ENCODE data around the gene SLAMF7. TPM values are rescaled to one million over a fixed set of nuclear protein-coding genes. Genes with fewer than 3 reads are reported as not detected.
A peak's percentile ranks its signal among the peaks of the same experiment; 100 is the strongest.
"Not testable (repeated sequence)": the region's sequence is repeated elsewhere in the genome, so short reads cannot be mapped to it uniquely, and the experiment has no call there.

Gene SLAMF7
- total and polyA plus RNA-seq, 5 experiments from 2014 or later: 3.8 to 102 (median 4.5) TPM

DNA sequence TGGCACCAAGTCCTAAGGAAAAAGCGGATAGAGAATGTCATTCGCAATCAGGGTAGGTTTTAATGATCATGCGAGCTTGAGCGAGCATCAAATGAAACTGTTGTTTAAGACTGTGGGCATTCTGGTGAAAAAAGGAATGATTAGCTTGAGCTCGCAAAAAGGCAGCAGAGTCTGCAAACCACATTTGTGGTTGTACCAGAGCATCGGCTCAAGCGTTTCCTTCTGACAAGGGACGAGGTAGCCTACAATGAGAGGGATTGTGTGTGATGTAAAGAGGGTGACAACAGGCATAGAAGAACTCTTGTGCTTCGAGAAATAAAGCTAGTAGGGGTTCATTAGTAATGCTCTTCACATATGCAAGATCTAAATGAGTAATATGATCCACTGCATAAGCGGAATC, 16.3 kb upstream of the SLAMF7 start:
- DNase-seq (no peak), ATAC-seq (peak; percentile 55 to 57)
- H3K4me1 Mint-ChIP-seq: peaks cover 21 to 41% (median 38%) of the 10 kb centered on the region in 4 donors
- no peaks in the 10 kb centered on the region for H3K9me3 Mint-ChIP-seq
- H3K27ac Mint-ChIP-seq: peak overlapping the region in 8 of 10 donors; percentile 33 to 89 (median 72)
- no peaks in the 10 kb centered on the region for H3K27me3 Mint-ChIP-seq
- H3K36me3 Mint-ChIP-seq: no peaks in the 10 kb centered on the region
- POLR2A ChIA-PET: interaction anchor here (0.8 to 1.7 kb wide), 5 partner anchors 10 to 115 kb away, joined by 3 to 9 read pairs (median 4); partner anchors contain the start of gene LY9
- peak overlapping the region in 7 of 10 donors; percentile 30 to 67 (median 52) for H3K4me3 Mint-ChIP-seq

DNA sequence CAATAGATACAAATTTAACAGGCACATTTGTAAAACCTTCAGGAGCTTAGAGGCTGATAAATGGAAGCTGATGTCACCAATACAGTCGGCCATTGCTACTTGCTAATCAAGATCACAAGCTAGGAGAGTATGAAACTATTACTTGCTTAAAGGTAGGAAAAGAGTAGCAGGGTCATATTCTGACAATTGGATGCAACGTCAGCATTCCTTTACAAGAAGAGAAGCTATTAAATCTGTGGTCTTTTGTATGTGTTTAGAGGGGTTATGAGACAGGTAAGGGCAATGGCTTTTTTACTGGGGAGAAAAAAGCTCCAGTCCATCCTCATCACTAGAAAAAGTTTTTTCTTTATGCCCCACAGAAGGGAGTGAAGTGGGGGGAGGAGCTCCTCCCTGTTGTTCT, 15.7 kb upstream of the SLAMF7 start:
- no peaks in the 10 kb centered on the region for H3K9me3 Mint-ChIP-seq
- ATAC-seq (no peak), DNase-seq (no peak)
- H3K4me1 Mint-ChIP-seq: peaks cover 20 to 39% (median 36%) of the 10 kb centered on the region in 4 donors
- H3K36me3 Mint-ChIP-seq: no peaks in the 10 kb centered on the region
- H3K27ac Mint-ChIP-seq: peak overlapping the region in 2 of 10 donors; percentile 52 to 74
- H3K27me3 Mint-ChIP-seq: no peaks in the 10 kb centered on the region
- POLR2A ChIA-PET: interaction anchor here (0.8 to 1.7 kb wide), 5 partner anchors 11 to 114 kb away, joined by 3 to 9 read pairs (median 4); partner anchors contain the start of gene LY9
- H3K4me3 Mint-ChIP-seq: no peak overlapping the region

DNA sequence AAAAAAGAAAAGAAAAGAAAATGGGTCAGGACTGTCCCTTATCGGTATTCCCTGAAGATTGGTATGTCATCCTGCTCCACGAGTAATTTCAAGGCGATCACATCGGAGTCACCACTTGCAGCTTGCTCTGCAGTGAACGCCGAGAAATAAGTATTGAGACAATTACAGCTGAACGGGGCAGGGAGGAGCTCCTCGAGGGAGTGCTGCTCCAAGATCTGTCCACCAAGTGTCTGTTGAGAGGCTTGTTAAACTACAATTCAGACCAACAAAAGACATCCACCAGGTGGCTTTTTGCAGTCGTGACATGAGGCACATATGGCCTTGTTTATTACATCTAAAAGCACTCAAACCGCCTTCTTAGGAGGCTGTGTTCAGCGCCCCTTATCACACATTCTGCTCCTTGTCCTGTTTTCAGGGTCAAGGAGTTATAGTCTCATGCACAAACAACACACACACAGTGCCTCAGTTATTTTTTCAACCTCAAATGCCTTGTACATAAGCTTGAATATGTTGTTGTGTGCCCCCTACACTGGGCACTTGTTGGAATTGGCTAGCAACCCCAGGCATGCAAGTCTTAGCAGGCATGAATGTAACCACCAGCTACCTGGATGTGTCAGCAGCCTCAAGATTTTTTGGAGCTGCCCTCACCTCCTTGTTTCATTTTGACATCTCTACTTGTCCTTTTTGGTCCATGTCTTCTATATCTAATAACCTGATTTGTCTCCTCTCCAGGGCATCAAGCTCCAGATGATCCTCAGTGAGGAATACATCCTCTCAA, 14.4 kb upstream of the SLAMF7 start:
- Mint-ChIP-seq H3K27me3 (no peaks in the 10 kb centered on the region), H3K4me3 (no peak overlapping the region), H3K36me3 (no peaks in the 10 kb centered on the region), H3K4me1 (peaks cover 17 to 35% (median 32%) of the 10 kb centered on the region in 4 donors), H3K27ac (peak overlapping the region in 4 of 10 donors; percentile 40 to 53 (median 48)), H3K9me3 (no peaks in the 10 kb centered on the region)
- ATAC-seq (peak in 1 of 2 donors; percentile 41), DNase-seq (no peak)
- POLR2A ChIA-PET: interaction anchor here (0.5 to 3.2 kb wide), 6 partner anchors 10 to 139 kb away, joined by 3 to 11 read pairs (median 3); partner anchors contain the start of gene CD48

DNA sequence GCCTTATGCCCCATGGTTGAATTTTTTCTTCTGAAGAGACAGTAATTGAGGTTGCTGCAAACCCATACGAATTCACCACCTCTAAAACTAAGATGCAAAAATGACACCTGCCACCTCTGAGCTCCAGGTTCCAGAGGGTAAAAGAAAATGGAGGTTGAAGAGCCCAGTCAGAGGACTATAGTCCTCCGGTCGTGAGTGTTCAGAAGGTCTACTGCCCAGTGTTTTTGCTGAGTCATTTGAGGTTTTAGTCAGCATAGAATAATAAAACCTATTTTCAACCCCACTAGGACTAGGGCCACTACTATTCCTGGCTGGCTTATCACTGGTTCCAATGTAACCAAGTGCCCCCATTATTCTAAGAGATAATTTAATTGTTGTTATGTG, 12.9 kb upstream of the SLAMF7 start:
- Mint-ChIP-seq H3K27me3 (no peaks in the 10 kb centered on the region), H3K4me1 (peaks cover 10 to 23% (median 20%) of the 10 kb centered on the region in 4 donors), H3K36me3 (no peaks in the 10 kb centered on the region), H3K4me3 (no peak overlapping the region), H3K27ac (peak overlapping the region in 2 of 10 donors; percentile 45 to 49), H3K9me3 (no peaks in the 10 kb centered on the region)
- ATAC-seq: no peak
- POLR2A ChIA-PET: interaction anchor here (0.6 to 3.2 kb wide), 4 partner anchors 13 to 45 kb away, joined by 3 to 11 read pairs (median 4); no protein-coding TSS in a partner anchor
- no peak for DNase-seq

DNA sequence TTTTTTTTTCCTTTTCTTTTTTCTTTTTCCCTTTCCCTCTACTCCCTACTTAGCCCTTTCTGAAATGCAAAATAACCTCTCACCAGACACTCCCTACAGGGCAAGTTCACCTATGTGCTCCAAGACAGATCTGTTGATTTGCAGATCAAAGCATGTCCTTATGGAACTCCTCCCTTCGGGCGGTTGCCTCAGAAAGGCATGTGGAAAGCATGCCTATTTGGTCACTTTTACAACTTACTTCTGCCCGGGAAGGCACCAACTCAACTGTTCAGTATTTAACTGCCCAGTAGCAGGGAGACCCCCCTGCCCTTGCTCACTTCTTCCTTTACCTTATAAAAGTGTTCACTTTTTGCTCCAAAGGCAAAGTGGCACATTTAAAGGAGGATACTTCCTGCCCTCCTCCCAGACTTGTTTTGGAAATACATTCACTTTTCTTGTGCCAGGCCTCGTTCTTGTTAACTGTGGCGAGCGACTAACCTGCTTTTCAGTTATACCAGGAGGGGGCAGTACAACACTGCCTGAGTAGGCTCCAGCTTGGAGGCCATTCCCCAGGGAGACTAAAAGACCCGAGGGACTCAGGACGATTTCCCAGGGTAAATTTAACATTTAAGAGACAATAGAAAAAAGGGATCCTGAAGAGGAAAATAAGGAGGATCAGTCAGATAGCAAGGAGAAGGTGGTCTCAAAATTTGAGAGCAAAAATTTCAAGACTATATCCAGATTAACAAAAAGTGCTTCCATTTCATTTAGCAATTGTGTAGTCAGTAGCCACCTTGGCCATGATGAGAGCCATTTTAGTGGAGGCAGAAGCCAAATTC, 12.3 kb upstream of the SLAMF7 start:
- no peak overlapping the region for H3K4me3 Mint-ChIP-seq
- H3K9me3 Mint-ChIP-seq: no peaks in the 10 kb centered on the region
- no peak overlapping the region for H3K27ac Mint-ChIP-seq
- DNase-seq (peak; percentile 21 to 82 (median 66)), ATAC-seq (peak; percentile 82 to 94)
- peaks cover 10 to 25% (median 20%) of the 10 kb centered on the region in 4 donors for H3K4me1 Mint-ChIP-seq
- no peaks in the 10 kb centered on the region for H3K27me3 Mint-ChIP-seq
- POLR2A ChIA-PET: interaction anchor here (1.1 to 3.2 kb wide), 3 partner anchors 13 to 42 kb away, joined by 5 to 11 read pairs (median 5); no protein-coding TSS in a partner anchor
- H3K36me3 Mint-ChIP-seq: no peaks in the 10 kb centered on the region

DNA sequence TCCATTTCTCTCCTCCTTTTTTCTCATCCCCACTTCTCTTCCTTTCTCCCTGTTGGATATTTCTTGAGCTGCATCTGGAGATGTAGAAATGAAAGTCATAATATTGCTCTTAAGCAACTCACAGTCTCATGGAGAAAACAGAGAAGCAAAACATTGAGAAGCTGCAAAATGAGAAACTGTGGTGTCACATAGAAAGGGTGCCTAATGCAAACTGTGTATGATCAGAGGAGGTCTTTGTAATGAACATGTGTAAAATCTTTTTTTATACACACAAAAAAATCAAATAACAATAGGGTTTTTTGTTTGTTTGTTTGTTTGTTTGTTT, 11.8 kb upstream of the SLAMF7 start:
- POLR2A ChIA-PET: interaction anchor here (1.2 to 3.2 kb wide), 2 partner anchors 17 to 41 kb away, joined by 5 to 11 read pairs; no protein-coding TSS in a partner anchor

DNA sequence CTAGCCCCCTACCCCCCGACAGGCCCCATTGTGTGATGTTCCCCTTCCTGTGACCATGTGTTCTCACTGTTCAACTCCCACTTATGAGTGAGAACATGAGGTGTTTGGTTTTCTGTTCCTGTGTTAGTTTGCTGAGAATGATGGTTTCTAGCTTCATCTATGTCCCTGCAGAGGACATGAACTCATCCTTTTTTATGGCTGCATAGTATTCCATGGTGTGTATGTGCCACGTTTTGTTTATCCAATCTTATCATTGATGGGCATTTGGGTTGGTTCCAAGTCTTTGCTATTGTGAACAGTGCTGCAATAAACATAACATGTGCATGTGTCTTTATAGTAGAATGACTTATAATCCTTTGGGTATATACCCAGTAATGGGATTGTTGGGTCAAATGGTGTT, 7.5 kb upstream of the SLAMF7 start:
- H3K4me3 Mint-ChIP-seq, POLR2A ChIA-PET, H3K36me3 Mint-ChIP-seq, ATAC-seq, DNase-seq, H3K27me3 Mint-ChIP-seq: not testable (repeated sequence)
- Mint-ChIP-seq H3K9me3 (peaks cover 0 to 14% (median 7%) of the 10 kb centered on the region in 9 donors), H3K27ac (peak overlapping the region in 2 of 10 donors; percentile 22 to 58), H3K4me1 (peaks cover 15 to 33% (median 27%) of the 10 kb centered on the region in 4 donors)

More for the DNA sequence above, 11.8 kb upstream of the SLAMF7 start:
- H3K27ac Mint-ChIP-seq: no peak overlapping the region
- no peak for ATAC-seq
- DNase-seq: no peak
- no peak overlapping the region for H3K4me3 Mint-ChIP-seq
- H3K36me3 Mint-ChIP-seq: no peaks in the 10 kb centered on the region
- H3K9me3 Mint-ChIP-seq: no peaks in the 10 kb centered on the region
- no peaks in the 10 kb centered on the region for H3K27me3 Mint-ChIP-seq
- peaks cover 10 to 28% (median 20%) of the 10 kb centered on the region in 4 donors for H3K4me1 Mint-ChIP-seq

DNA sequence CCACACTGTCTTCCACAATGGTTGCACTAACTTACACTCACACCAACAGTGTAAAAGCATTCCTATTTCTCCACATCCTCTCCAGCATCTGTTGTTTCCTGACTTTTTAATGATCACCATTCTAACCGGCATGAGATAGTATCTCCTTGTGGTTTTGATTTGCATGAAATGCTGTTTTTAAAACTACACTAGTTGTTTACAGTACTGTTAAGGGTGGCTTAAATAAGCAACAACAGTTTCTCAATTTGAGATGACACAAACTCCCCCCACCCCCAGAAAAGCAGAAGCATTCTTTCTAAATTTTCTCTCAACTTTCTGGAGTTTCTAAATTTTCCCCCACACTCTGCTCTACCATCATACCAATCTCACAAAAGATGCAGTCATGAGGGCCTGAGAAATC, 7.1 kb upstream of the SLAMF7 start:
- Mint-ChIP-seq H3K36me3 (peaks cover 0 to 11% (median 9%) of the 10 kb centered on the region in 3 donors), H3K27me3 (no peaks in the 10 kb centered on the region), H3K4me3 (no peak overlapping the region), H3K9me3 (peaks cover 0 to 18% (median 12%) of the 10 kb centered on the region in 9 donors), H3K4me1 (peaks cover 15 to 33% (median 27%) of the 10 kb centered on the region in 4 donors), H3K27ac (peak overlapping the region in 2 of 10 donors; percentile 58 to 80)
- ATAC-seq (no peak), DNase-seq (no peak)
- POLR2A ChIA-PET: interaction anchor here (0.6 kb wide), 1 partner anchor 498 kb away, joined by 5 read pairs; no protein-coding TSS in a partner anchor

DNA sequence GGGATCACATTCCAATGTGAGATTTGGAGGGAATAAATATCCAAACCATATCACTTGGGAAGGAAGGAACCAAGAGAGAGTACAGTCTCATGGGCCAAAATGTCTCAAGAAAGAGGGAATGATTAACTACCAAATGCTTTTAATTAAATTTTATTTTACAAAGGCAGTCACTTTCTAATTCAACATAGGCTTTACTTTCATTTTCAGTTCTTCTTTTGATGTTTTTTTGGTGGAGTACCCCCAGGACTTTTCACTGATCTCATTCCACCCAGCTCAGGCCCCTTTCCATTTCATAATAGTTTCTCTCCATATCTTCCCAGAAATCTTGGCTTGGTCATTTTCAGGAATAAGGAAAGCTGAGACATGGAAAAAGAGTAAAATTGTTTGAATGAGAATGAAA, 5.1 kb upstream of the SLAMF7 start:
- peak in 1 of 2 donors; percentile 69 for ATAC-seq
- peak overlapping the region; percentile 28 to 81 (median 62) for H3K27ac Mint-ChIP-seq
- H3K4me3 Mint-ChIP-seq: peak overlapping the region; percentile 12 to 80 (median 64)
- peaks cover 0 to 17% (median 11%) of the 10 kb centered on the region in 3 donors for H3K36me3 Mint-ChIP-seq
- no peaks in the 10 kb centered on the region for H3K27me3 Mint-ChIP-seq
- peaks cover 16 to 43% (median 35%) of the 10 kb centered on the region in 4 donors for H3K4me1 Mint-ChIP-seq
- H3K9me3 Mint-ChIP-seq: peaks cover 0 to 25% (median 19%) of the 10 kb centered on the region in 9 donors
- POLR2A ChIA-PET: interaction anchor here (1.3 to 1.5 kb wide), 2 partner anchors 22 to 53 kb away, joined by 3 to 4 read pairs; partner anchors contain the start of gene CD48
- peak in 2 of 10 donors; percentile 18 for DNase-seq

DNA sequence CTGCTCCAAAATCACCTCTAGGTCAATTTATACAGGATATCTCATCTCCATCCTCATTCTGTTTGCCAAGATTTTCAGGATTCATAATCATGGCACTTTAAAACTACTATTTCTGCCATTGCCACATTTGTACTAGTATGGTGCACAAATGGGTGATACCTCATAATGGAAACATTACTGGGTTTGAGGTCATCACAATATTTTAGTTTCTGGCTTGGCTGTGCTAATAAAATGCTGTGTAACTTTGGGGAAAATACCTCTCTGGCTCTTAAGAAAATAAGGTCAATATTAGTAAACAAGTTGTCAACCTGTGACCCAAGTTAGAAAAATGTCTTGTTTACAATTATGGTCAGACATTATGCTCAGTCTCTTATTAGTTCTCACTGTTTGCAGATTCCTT, 4.7 kb upstream of the SLAMF7 start:
- no peak for ATAC-seq
- Mint-ChIP-seq H3K9me3 (peaks cover 0 to 25% (median 19%) of the 10 kb centered on the region in 9 donors), H3K27ac (peak overlapping the region; percentile 9 to 80 (median 57)), H3K4me3 (peak overlapping the region; percentile 12 to 80 (median 64)), H3K36me3 (peaks cover 0 to 17% (median 11%) of the 10 kb centered on the region in 3 donors), H3K27me3 (no peaks in the 10 kb centered on the region), H3K4me1 (peaks cover 17 to 47% (median 39%) of the 10 kb centered on the region in 4 donors)
- POLR2A ChIA-PET: interaction anchor here (1.5 kb wide), 1 partner anchor 22 kb away, joined by 4 read pairs; the partner anchor contains the start of gene CD48
- no peak for DNase-seq

DNA sequence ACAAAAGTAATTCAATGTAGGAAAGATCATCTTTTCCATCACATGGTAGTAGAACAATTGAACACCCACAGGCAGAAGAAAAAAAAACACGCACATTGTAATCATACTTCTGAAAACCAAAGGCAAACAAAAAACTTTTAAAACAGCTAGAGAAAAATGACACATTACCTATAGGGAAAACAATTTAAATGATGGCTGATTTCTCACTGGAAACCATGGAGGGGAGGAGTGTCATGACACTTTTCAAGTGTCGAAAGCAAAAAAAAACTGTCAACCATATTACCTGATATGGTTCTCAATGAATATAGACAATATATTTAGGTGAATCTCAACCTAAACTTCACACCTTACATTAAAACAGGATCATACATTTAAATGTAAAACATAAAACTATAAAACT, 776 bp upstream of the SLAMF7 start:
- no peak for ATAC-seq

More for the DNA sequence above, 776 bp upstream of the SLAMF7 start:
- POLR2A ChIA-PET: no interaction called here
- Mint-ChIP-seq H3K27ac (peak overlapping the region in 3 of 10 donors; percentile 46 to 81 (median 71)), H3K9me3 (peaks cover 0 to 25% (median 14%) of the 10 kb centered on the region in 9 donors), H3K27me3 (no peaks in the 10 kb centered on the region), H3K4me3 (peak overlapping the region in 1 of 10 donors; percentile 86), H3K36me3 (peaks cover 0 to 17% (median 11%) of the 10 kb centered on the region in 3 donors), H3K4me1 (peaks cover 21 to 62% (median 54%) of the 10 kb centered on the region in 4 donors)
- DNase-seq: no peak

Data from naive thymus-derived CD8-positive, alpha-beta T cell (primary cell).